Activated CD8-positive, alpha-beta T cell treated with anti-CD3 and anti-CD28 coated beads, Interleukin-2, amount 10 ng/mL, durations not matched to agents 7 days and 5 days (primary cell): ENCODE results near the gene CELA3B. TPM values are rescaled to one million over a fixed set of nuclear protein-coding genes. Genes with fewer than 3 reads are reported as not detected.
"Not testable (repeated sequence)": the region's sequence is repeated elsewhere in the genome, so short reads cannot be mapped to it uniquely, and the experiment has no call there.

Experiments used
- ATAC-seq: fragments of 150-1000 bp; cut with Tn5 transposase; one replicate; pipeline ENCODE4 v1.10.0; 2021; ENCODE audit warnings: moderate library complexity
- CTCF ChIA-PET: fragments of 350-600 bp; sonication (Branson Sonifier 250); formaldehyde crosslinking; loops from one replicate; lab custom pipeline; 2021; ENCODE audit warnings: antibody characterized with exemption; lab: Charles Lee
- POLR2A ChIA-PET: fragments of 350-600 bp; sonication (Branson Sonifier 250); formaldehyde crosslinking; loops from one replicate; lab custom pipeline; 2021; ENCODE audit warnings: antibody characterized with exemption; lab: Charles Lee
- DNase-seq: peaks from one replicate; pipeline ENCODE4 v3.0.0-alpha.2; 2020
- H3K27ac Mint-ChIP-seq: one replicate; pipeline ENCODE4 v1.8.0; 2021; ENCODE audit warnings: mild to moderate bottlenecking, mixed read lengths
- H3K27me3 Mint-ChIP-seq: one replicate; pipeline ENCODE4 v1.8.0; 2021; ENCODE audit warnings: low read depth, mixed read lengths
- H3K36me3 Mint-ChIP-seq: one replicate; pipeline ENCODE4 v1.8.0; 2021; ENCODE audit warnings: low read depth, mixed read lengths
- H3K4me1 Mint-ChIP-seq: one replicate; pipeline ENCODE4 v1.8.0; 2021; ENCODE audit warnings: low read depth, mixed read lengths
- H3K4me3 Mint-ChIP-seq: one replicate; pipeline ENCODE4 v1.8.0; 2021; ENCODE audit warnings: mild to moderate bottlenecking, mixed read lengths
- H3K9me3 Mint-ChIP-seq: one replicate; pipeline ENCODE4 v1.8.0; 2022; ENCODE audit warnings: mixed read lengths; ENCODE audit not compliant: insufficient read depth
- total RNA-seq, 2 experiments: library from RNA; stranded (reverse); gene quantifications; one replicate each; pipeline ENCODE4 v1.2.3, GENCODE V29; 2021

The CELA3B gene
- total RNA-seq, 2 experiments from 2014 or later = not detected

DNA sequence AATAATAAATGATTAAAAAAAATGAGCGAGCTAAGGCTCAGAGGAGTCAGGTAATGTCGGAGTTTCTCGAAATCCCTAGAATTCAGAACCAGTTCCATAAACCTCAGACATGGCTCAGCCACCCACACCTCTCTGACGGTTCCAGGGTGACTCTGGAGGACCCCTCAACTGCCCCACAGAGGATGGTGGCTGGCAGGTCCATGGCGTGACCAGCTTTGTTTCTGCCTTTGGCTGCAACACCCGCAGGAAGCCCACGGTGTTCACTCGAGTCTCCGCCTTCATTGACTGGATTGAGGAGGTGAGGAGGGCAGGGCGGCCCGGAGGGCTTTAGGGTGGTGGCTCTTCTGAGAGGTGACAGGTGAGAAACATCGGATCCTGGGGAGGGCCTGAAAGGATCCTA, 9.6 kb downstream of the CELA3B start:
- ATAC-seq, H3K27me3 Mint-ChIP-seq, H3K9me3 Mint-ChIP-seq, CTCF ChIA-PET, H3K36me3 Mint-ChIP-seq, H3K4me1 Mint-ChIP-seq, H3K27ac Mint-ChIP-seq, DNase-seq, H3K4me3 Mint-ChIP-seq: not testable (repeated sequence)
- POLR2A ChIA-PET = interaction anchor here (0.6 kb wide), 1 partner anchor 1174 kb away, joined by 3 read pairs; no protein-coding TSS in a partner anchor

DNA sequence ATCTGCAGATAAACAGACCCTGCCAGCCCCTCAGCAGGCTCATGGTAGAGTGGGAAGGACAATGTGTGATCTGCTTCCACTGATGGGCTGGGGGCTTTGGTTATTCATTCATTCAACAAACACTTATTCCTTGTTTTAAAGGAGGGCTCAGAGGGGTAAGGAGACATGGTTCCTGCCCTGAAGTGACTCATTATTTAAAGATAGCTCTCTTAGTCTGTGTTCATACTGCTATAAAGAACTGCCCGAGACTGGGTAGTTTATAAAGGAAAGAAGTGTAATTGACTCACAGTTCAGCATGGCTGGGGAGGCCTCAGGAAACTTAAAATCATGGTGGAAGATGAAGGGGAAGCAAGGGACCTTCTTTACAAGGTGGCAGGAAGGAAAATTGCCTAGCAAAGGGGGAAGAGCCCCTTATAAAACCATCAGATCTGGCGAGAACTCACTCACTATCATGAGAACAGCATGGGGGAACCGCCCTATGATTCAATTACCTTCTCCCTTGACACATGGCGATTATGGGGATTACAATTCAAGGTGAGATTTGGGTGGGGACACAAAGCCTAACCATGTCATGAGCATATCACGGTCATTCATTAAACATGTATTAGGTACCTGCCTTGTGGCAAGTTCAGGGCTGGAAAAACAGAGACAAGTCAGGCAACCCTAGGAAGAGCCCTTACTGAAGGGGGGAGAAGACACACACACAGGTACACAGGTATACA, 13.0 kb downstream of the CELA3B start:
- ATAC-seq, H3K27ac Mint-ChIP-seq, POLR2A ChIA-PET, H3K27me3 Mint-ChIP-seq, H3K4me3 Mint-ChIP-seq, H3K9me3 Mint-ChIP-seq, H3K36me3 Mint-ChIP-seq, DNase-seq, H3K4me1 Mint-ChIP-seq, CTCF ChIA-PET: not testable (repeated sequence)

DNA sequence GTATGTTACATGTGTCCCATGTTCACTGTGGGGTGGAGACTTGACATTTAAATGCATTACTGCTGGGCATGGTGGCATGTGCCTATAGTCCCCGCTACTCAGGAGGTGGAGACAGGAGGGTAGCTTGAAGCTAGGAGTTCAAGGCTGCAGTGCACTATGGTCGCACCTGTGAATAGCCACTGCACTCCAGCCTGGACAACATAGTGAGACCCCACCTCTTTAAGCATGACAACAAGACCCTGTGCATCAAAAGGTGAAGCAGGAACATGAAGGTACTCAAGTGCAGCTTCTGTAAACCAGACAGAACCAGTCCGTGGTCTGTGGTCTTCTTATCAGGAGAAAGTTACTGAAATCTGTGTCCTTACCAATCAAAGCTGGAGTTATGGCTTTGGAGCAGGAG, 15.4 kb downstream of the CELA3B start:
- H3K27me3 Mint-ChIP-seq, H3K27ac Mint-ChIP-seq, H3K4me1 Mint-ChIP-seq, POLR2A ChIA-PET, DNase-seq, ATAC-seq, H3K36me3 Mint-ChIP-seq, H3K4me3 Mint-ChIP-seq, H3K9me3 Mint-ChIP-seq: not testable (repeated sequence)
- CTCF ChIA-PET = interaction anchor here (1.9 kb wide), 1 partner anchor 28 kb away, joined by 4 read pairs; no protein-coding TSS in a partner anchor

DNA sequence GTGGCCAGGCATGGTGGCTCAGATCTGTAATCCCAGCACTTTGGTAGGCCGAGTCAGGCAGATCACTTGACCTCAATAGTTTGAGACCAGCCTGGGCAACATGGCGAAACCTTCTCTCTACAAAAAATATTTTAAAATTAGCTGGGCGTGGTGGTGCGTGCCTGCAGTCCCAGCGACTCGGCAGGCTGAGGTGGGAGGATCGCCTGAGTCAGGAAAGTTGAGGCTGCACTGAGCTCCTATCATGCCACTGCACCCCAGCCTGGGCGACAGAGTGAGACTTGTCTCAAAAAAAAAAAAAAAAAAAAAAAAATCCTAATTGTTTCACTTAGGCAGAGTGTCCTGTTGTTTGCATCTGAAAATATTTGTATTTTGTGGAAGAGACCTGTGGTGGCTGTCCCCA, 17.9 kb downstream of the CELA3B start:
- ATAC-seq, H3K27me3 Mint-ChIP-seq, H3K36me3 Mint-ChIP-seq, H3K27ac Mint-ChIP-seq, H3K4me1 Mint-ChIP-seq, DNase-seq, H3K9me3 Mint-ChIP-seq, POLR2A ChIA-PET, CTCF ChIA-PET, H3K4me3 Mint-ChIP-seq: not testable (repeated sequence)

DNA sequence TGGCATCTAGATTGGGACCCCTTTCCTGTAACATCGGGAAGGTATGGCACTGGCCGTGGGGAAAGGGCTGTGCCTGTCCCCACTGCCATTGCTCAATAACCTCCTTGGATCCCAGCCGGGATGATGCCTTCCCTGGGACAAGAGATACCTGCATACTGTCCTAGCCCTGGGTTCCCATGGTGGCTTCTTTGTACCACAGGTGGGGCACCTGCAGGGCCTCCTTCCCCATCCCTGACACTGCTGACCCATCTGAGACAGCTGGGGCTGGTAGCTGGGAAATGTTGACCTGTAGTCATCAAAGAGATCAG, 19.8 kb downstream of the CELA3B start:
- CTCF ChIA-PET, H3K27me3 Mint-ChIP-seq, POLR2A ChIA-PET, H3K4me1 Mint-ChIP-seq, H3K36me3 Mint-ChIP-seq, ATAC-seq, H3K27ac Mint-ChIP-seq, H3K9me3 Mint-ChIP-seq, H3K4me3 Mint-ChIP-seq, DNase-seq: not testable (repeated sequence)

DNA sequence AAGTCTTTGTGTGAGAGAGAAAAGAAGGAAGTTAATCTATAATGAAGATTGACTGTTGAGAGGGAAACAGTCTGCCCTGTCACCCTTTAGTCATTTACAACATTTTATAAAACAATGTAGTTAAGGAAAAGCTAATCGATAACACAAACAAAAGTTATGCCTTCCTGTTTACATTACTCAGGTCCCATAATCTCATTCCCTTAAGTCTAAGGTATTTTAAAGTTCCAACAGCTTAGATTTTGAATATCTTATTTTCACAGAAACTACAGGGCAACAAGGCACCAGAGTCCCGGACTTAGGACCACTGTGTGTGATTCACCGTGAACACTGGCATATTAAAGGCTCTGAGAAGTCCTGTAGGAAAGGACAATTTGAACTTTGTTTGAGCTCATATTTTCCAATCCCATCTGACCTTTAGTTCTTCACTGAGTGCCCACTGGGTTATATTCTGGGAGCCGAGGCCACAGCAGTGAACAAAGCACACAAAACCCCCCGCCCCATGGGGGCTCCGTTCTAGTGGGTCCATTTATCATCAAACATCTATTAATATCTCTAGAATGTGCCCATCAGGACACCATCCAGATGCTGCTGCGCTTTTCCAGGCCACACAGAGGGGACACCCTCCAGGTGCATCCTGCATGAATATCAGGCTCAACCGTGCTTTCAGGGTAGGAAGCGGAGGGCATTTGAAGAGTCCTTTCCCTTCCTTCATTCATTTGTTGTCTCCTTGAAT, 21.2 kb downstream of the CELA3B start:
- H3K4me3 Mint-ChIP-seq, H3K36me3 Mint-ChIP-seq, ATAC-seq, H3K27ac Mint-ChIP-seq, DNase-seq, CTCF ChIA-PET, H3K9me3 Mint-ChIP-seq, H3K4me1 Mint-ChIP-seq, POLR2A ChIA-PET, H3K27me3 Mint-ChIP-seq: not testable (repeated sequence)

DNA sequence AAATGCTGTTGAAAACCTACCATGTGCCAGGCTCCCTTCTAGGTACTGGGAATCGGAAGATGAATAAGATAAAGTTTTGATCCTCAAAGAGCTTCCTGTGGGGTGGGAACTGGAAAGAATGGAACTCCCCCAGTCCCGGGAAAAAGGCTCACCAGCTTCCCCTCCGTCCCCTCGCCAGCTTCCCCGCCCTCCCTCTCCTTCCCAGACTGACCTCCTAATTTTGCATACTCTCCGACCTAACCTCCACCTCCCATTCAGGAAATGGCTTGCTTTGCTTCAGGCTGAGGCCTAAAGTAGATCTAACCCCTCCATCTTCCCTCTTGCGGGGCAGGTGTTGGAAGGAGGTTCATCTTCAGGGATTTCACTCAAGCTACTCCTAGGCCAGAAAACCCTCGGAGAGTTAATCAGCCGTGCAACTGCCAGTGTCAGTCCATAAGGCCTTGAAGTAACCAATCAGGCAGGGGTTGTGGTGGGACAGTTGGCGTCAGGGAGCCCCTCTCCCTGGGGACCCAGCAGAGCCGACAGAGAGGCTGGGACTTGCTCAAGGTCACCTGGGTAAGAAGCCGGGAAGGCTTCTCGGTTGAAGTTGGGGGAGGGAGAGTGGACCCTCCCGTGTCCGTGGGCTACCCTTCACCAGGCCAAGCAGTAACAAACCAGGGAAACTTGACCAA, 21.9 kb downstream of the CELA3B start:
- DNase-seq, H3K27me3 Mint-ChIP-seq, H3K9me3 Mint-ChIP-seq, ATAC-seq, H3K36me3 Mint-ChIP-seq, CTCF ChIA-PET, H3K4me1 Mint-ChIP-seq, POLR2A ChIA-PET, H3K27ac Mint-ChIP-seq, H3K4me3 Mint-ChIP-seq: not testable (repeated sequence)

DNA sequence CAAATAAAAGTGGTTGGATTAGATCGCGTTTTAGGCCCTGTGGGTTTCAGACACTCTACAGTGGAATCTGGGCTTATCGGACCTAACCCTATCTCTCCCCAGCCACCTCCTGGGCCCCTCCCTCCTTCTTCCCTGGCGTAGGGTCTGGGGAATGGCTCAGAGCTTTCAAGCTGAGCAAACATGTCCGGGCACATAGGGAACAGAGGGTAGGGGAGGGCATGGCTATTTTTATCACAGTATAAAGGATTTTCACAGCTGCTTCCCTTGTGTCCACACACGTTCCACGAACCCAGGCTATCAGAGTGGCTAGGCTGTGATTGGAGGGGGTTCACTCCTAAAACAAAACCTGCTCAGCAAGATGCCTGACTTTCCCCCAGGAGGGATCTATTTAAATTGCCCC, 22.8 kb downstream of the CELA3B start:
- H3K9me3 Mint-ChIP-seq, POLR2A ChIA-PET, H3K36me3 Mint-ChIP-seq, ATAC-seq, H3K27me3 Mint-ChIP-seq, H3K27ac Mint-ChIP-seq, CTCF ChIA-PET, H3K4me1 Mint-ChIP-seq, H3K4me3 Mint-ChIP-seq, DNase-seq: not testable (repeated sequence)

DNA sequence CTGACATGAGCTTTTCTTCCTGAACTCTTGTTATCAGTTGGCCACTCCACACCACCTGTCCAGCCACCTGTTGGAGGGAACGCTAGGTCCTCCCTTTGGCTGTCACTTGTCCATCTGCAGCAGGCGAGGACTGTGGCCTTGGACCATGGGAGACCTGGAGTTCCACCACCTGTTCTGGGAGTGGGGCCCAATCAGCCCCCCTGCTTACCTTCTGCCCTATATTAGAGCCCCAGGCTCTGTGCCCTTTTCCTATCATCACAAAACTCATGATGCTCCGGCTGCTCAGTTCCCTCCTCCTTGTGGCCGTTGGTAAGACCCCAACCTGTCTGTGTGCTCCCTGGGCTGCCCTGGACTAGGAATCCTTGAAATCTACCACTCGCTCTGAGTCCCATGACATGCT, 24.6 kb downstream of the CELA3B start, which contains the start of gene CELA3A:
CELA3A (plus strand) TSS at position 249 of the 400 bp plus-strand sequence; CDS start at position 267, 18 bp downstream.
- no peak within 1 kb of the TSS for H3K27ac Mint-ChIP-seq
- ATAC-seq = no peak
- H3K27me3 Mint-ChIP-seq = no peaks in the 10 kb centered on the region
- ChIA-PET POLR2A (no interaction called here), CTCF (interaction anchor here (1.3 kb wide), 1 partner anchor 23 kb away, joined by 3 read pairs; no protein-coding TSS in a partner anchor)
- no peaks in the 10 kb centered on the region for H3K4me1 Mint-ChIP-seq
- DNase-seq = no peak
- no peaks in the 10 kb centered on the region for H3K36me3 Mint-ChIP-seq
- no peaks in the 10 kb centered on the region for H3K9me3 Mint-ChIP-seq
- H3K4me3 Mint-ChIP-seq = no peak within 1 kb of the TSS

DNA sequence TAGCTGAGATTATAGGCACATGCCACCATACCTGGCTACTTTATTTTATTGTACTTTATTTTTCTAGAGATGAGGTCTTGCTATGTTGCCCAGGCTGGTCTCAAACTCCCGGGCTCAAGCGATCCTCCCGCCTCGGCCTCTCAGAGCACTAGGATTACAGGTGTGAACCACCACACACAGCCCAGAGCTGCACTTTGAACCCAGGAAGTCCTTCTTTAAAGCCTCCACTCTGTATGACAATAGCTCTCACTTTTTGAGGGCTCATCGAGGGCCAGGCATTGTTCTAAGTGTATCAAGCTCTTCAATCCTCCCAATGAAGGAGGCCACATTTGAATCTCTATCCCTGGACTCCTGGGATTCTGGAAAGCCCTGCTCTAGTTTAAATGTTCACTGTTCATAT, 25.6 kb downstream of the CELA3B start:
- H3K36me3 Mint-ChIP-seq, H3K9me3 Mint-ChIP-seq, H3K27me3 Mint-ChIP-seq, ATAC-seq, H3K4me1 Mint-ChIP-seq, DNase-seq, H3K4me3 Mint-ChIP-seq, POLR2A ChIA-PET, H3K27ac Mint-ChIP-seq: not testable (repeated sequence)
- CTCF ChIA-PET = interaction anchor here (1.0 kb wide), 1 partner anchor 103 kb away, joined by 3 read pairs; no protein-coding TSS in a partner anchor

DNA sequence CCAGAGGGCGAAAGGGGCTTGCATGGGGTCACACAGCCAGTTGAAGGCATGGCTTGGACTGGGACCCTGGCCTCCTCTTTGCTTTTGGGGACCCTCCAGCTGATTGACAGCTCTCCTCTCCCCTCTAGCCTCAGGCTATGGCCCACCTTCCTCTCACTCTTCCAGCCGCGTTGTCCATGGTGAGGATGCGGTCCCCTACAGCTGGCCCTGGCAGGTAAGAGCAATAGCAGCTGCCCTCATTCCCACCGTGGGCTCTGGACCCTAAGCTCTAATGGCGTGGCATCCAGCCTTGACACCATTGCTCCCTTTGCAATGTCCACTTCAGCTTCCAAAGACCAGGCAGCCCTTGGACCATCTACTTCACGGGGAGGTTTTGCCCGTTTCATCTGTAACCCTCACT, 26.1 kb downstream of the CELA3B start:
- ATAC-seq, DNase-seq, H3K27me3 Mint-ChIP-seq, H3K27ac Mint-ChIP-seq, CTCF ChIA-PET, H3K36me3 Mint-ChIP-seq, H3K4me3 Mint-ChIP-seq, H3K4me1 Mint-ChIP-seq, POLR2A ChIA-PET, H3K9me3 Mint-ChIP-seq: not testable (repeated sequence)

DNA sequence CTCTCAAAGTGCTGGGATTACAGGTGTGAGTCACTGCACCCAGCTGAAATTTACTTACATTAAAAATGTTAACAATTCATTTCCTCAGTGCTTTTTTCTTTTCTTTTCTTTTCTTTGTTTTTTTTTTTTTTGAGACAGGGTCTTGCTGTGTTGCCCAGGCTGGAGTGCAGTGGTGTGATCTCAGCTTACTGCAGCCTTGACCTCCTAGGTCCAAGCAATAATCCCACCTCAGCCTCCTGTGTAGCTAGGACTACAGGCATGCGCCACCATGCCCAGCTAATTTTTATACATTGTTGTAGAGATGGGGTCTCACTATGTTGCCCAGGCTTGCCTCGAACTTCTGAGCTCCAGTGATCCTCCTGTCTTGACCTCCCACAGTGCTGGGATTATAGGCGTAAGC, 27.1 kb downstream of the CELA3B start:
- H3K9me3 Mint-ChIP-seq, DNase-seq, H3K36me3 Mint-ChIP-seq, ATAC-seq, H3K27ac Mint-ChIP-seq, H3K4me3 Mint-ChIP-seq, H3K27me3 Mint-ChIP-seq, H3K4me1 Mint-ChIP-seq, CTCF ChIA-PET, POLR2A ChIA-PET: not testable (repeated sequence)
